Small intestine (tissue), 7 donors: ENCODE data around the gene CCL22. TPM values are rescaled to one million over a fixed set of nuclear protein-coding genes. Genes with fewer than 3 reads are reported as not detected.
"Not testable (repeated sequence)": the region's sequence is repeated elsewhere in the genome, so short reads cannot be mapped to it uniquely, and the experiment has no call there.

Experiments used
- DNase-seq, 2 donors: peaks; one replicate each; pipeline versions ENCODE4 v3.0.0 to v3.0.0-alpha.2; 2013
- FAIRE-seq: peaks from 2 replicates; lab custom pipeline; 2012; peaks lifted over from hg19 to GRCh38; lab: Jason Lieb, UNC
- H3K27ac ChIP-seq, 3 donors: one replicate each; pipeline ENCODE4 v1.5.1; 2013; ENCODE audit warnings: low read length in 2 of 3, mild to moderate bottlenecking in 2 of 3, control low read depth in 1 of 3, inconsistent platforms in 1 of 3, low read depth in 1 of 3, moderate library complexity in 1 of 3
- H3K27me3 ChIP-seq, 3 donors: one replicate each; pipeline ENCODE4 v1.6.1; 2013; ENCODE audit warnings: low read length in 3 of 3, inconsistent platforms in 1 of 3; ENCODE audit not compliant: control insufficient read depth in 3 of 3, insufficient read depth in 3 of 3
- H3K36me3 ChIP-seq, 3 donors: one replicate each; pipeline ENCODE4 v1.6.1; 2013; ENCODE audit warnings: low read length in 3 of 3, inconsistent platforms in 1 of 3, low read depth in 1 of 3, mild to moderate bottlenecking in 1 of 3, moderate library complexity in 1 of 3; ENCODE audit not compliant: control insufficient read depth in 3 of 3, insufficient read depth in 2 of 3
- H3K4me1 ChIP-seq, 3 donors: one replicate each; pipeline ENCODE4 v1.6.1; 2013; ENCODE audit warnings: low read length in 2 of 3, inconsistent platforms in 1 of 3, low read depth in 1 of 3, mild to moderate bottlenecking in 1 of 3, moderate library complexity in 1 of 3; ENCODE audit not compliant: control insufficient read depth in 3 of 3, insufficient read depth in 2 of 3
- H3K4me3 ChIP-seq, 3 donors: one replicate each; pipeline ENCODE4 v1.5.1; 2013; ENCODE audit warnings: low read length in 3 of 3, control low read depth in 1 of 3, inconsistent platforms in 1 of 3, low read depth in 1 of 3, mild to moderate bottlenecking in 1 of 3, moderate library complexity in 1 of 3
- H3K9me3 ChIP-seq, 2 donors: one replicate each; pipeline ENCODE4 v1.6.1; 2013; ENCODE audit warnings: low read depth in 1 of 2, low read length in 1 of 2; ENCODE audit not compliant: control insufficient read depth in 2 of 2, insufficient read depth in 1 of 2
- WGBS, 3 donors: extraction: QIAGEN DNeasy Blood & Tissue Kit; methylation state at CpG; one replicate each; pipeline ENCODE4 v1.1.7; 2013; 5-methylcytosine and 5-hydroxymethylcytosine counted together
- polyA plus RNA-seq, 4 donors: library from polyadenylated mRNA; stranded (reverse) in 3 of 4; unstranded in 1 of 4; fragments of 200-250 nt in 3 of 4; fragments of 120-200 nt in 1 of 4; gene quantifications; one replicate each; pipeline versions ENCODE4 v1.2.1 to v1.2.3, GENCODE V29; 2013
- donor health status: healthy with polysubstance abuse.
- donor health status: control.
- donor health status: control.
- donor health status: Bipolar disorder and iron deficiency.
- donor health status: healthy.

CCL22 gene
- polyA plus RNA-seq, 4 donors = 0.16 to 0.43 TPM; not detected in 2

- Histone ChIP-seq H3K27me3 (no peaks in the 10 kb centered on the region), H3K9me3 (peaks cover 0 to 9% of the 10 kb centered on the region in 2 donors), H3K4me1 (peaks cover 0 to 26% (median 0%) of the 10 kb centered on the region in 3 donors), H3K4me3 (no peak overlapping the region), H3K36me3 (no peaks in the 10 kb centered on the region), H3K27ac (peak overlapping the region in 1 of 3 donors; percentile 11)
- WGBS, 3 donors = 69 to 81% (median 76%) methylated on average over 5 of the region's 5 CpGs
- FAIRE-seq (no peak), DNase-seq (peak in 1 of 2 donors; percentile 48)
These were observed 32.2 kb downstream of the CCL22 start for GRCh38 chr16:57390636-57391295.

DNA sequence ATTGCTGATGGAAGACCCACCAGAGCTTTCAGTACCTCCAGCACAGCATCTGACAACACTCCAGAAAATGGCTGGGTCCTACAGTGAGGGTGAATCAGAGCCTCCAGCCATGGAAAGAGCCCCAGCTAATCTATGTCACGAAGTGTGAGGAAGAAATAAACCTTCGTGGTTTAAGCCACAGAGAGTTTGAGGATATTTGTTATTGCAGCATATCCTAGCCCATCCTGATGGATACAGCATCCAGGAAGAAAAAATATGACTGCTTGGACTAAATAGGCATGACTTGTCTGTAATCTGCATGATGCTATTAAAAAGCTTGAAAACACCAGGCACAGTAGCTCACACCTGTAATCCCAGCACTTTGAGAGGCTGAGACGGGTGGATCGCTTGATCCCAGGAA is 32.7 kb downstream of the CCL22 start:
- Histone ChIP-seq H3K36me3 (no peaks in the 10 kb centered on the region), H3K27me3 (no peaks in the 10 kb centered on the region), H3K4me1 (peaks cover 0 to 22% (median 0%) of the 10 kb centered on the region in 3 donors), H3K27ac (peak overlapping the region in 1 of 3 donors; percentile 11), H3K9me3 (peaks cover 0 to 9% of the 10 kb centered on the region in 2 donors), H3K4me3 (no peak overlapping the region)
- DNase-seq (no peak), FAIRE-seq (no peak)
- WGBS, 3 donors = 76 to 88% (median 81%) methylated on average over 4 of the region's 4 CpGs

DNA sequence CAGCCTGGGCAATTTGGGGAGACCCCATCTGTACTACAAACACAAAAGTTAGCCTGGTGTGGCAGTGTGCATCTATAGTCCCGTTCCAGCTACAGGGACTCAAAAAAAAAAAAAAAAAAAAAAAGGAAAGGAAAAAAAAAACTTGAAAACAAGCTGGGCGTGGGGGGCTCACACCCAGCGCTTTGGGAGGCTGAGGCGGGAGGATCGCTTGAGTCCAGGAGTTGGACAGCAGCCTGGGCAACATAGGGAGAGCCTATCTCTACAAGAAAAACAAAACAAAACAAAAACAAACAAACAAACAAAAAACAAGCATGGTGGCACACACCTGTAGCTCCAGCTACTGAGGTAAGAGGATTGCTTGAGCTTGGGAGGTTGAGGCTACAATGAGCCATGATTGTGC is 33.1 kb downstream of the CCL22 start:
- no peaks in the 10 kb centered on the region for H3K27me3 ChIP-seq
- peaks cover 0 to 19% (median 0%) of the 10 kb centered on the region in 3 donors for H3K4me1 ChIP-seq
- H3K9me3 ChIP-seq = peaks cover 0 to 9% of the 10 kb centered on the region in 2 donors
- WGBS, 3 donors = 86 to 87% (median 86%) methylated on average over 5 of the region's 5 CpGs
- DNase-seq (no peak), FAIRE-seq (no peak)
- no peak overlapping the region for H3K27ac ChIP-seq
- no peak overlapping the region for H3K4me3 ChIP-seq
- no peaks in the 10 kb centered on the region for H3K36me3 ChIP-seq

DNA sequence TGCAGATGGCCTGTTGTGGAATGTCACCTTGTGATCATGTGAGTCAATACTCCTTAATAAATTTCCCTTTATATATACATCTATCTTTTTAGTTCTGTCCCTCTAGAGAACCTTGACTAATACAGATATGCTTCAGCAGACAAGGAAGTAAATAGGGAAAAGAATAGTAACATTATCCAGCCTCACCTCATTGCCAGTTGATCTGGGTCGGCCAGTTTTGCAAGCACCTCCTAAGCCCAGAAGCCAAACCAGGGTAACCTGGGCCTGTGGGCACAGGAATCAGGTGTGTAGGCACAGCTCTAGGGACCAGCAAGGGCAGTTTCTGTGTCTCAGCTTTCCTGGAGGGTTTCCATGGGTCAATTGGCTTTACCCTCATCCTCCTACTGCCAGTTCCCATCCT is 34.1 kb downstream of the CCL22 start:
- Histone ChIP-seq H3K4me1 (peaks cover 0 to 16% (median 0%) of the 10 kb centered on the region in 3 donors), H3K36me3 (no peaks in the 10 kb centered on the region), H3K27me3 (no peaks in the 10 kb centered on the region), H3K4me3 (no peak overlapping the region), H3K27ac (no peak overlapping the region), H3K9me3 (peaks cover 0 to 9% of the 10 kb centered on the region in 2 donors)
- WGBS, 3 donors = 12 to 31% (median 25%) methylated on average over 1 of the region's 1 CpG
- DNase-seq = no peak
- FAIRE-seq = no peak

GRCh38 chr16:57394444-57394843 is 35.9 kb downstream of the CCL22 start:
- peak; percentile 27 to 88 for DNase-seq
- FAIRE-seq = no peak
- Histone ChIP-seq H3K4me3 (no peak overlapping the region), H3K36me3 (no peaks in the 10 kb centered on the region), H3K4me1 (peaks cover 0 to 10% (median 0%) of the 10 kb centered on the region in 3 donors), H3K9me3 (peaks cover 0 to 9% of the 10 kb centered on the region in 2 donors), H3K27me3 (no peaks in the 10 kb centered on the region), H3K27ac (no peak overlapping the region)
- 35 to 62% (median 49%) methylated on average over 7 of the region's 7 CpGs for whole genome bisulfite sequencing, 3 donors

GRCh38 chr16:57395026-57395425 is 36.4 kb downstream of the CCL22 start:
- H3K27ac ChIP-seq = no peak overlapping the region
- DNase-seq (no peak), FAIRE-seq (no peak)
- H3K36me3 ChIP-seq = no peaks in the 10 kb centered on the region
- no peak overlapping the region for H3K4me3 ChIP-seq
- peaks cover 0 to 9% of the 10 kb centered on the region in 2 donors for H3K9me3 ChIP-seq
- H3K4me1 ChIP-seq = peaks cover 0 to 10% (median 0%) of the 10 kb centered on the region in 3 donors
- no peaks in the 10 kb centered on the region for H3K27me3 ChIP-seq
- 92 to 93% (median 92%) methylated on average over 5 of the region's 5 CpGs for WGBS, 3 donors

- Histone ChIP-seq H3K4me3 (no peak overlapping the region), H3K27me3 (no peaks in the 10 kb centered on the region), H3K9me3 (peaks cover 0 to 9% of the 10 kb centered on the region in 2 donors), H3K36me3 (no peaks in the 10 kb centered on the region), H3K4me1 (peaks cover 0 to 10% (median 0%) of the 10 kb centered on the region in 3 donors), H3K27ac (no peak overlapping the region)
- 88 to 92% (median 91%) methylated on average over 4 of the region's 4 CpGs for WGBS, 3 donors
- no peak for FAIRE-seq
- DNase-seq = no peak
These were observed 38.2 kb downstream of the CCL22 start for GRCh38 chr16:57396786-57397185.

DNA sequence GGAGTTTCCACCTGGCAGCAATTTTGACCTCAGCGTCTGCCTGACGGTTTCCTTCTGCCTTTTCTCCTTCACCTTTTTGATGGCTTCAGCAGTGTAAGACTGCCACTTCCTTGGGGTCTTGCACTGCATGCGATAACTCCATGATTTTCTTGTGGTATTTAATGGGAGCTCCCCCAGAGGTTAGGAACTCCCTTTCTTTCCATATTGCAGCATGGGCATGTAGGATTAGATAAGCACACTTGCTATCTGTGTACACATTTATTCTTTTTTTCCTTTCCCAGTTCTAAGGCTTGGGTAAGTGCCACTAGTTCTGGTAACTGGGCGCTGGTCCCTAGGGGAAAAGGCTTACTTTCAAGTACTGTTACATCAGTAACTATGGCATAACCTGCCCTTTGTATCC is 38.9 kb downstream of the CCL22 start:
- H3K36me3 ChIP-seq, H3K9me3 ChIP-seq, H3K4me1 ChIP-seq, H3K27ac ChIP-seq, H3K4me3 ChIP-seq, DNase-seq, H3K27me3 ChIP-seq, FAIRE-seq: not testable (repeated sequence)
- 85 to 92% (median 87%) methylated on average over 4 of the region's 4 CpGs for WGBS, 3 donors
